ENCODE measurements around the gene DLGAP4. TPM values are rescaled to one million over a fixed set of nuclear protein-coding genes. Genes with fewer than 3 reads are reported as not detected.

DLGAP4 gene
- polyA plus RNA-seq, 1 experiment = 34.9 TPM

- H3K36me3 ChIP-seq (ENCODE audit: control insufficient read depth, insufficient read depth, low read length) = no peaks in the 10 kb centered on the region
- TF ChIP-seq CTCF (IDR thresholded peaks at IDR 0.05; ENCODE audit: insufficient read depth, low read depth, low read length) = no peak
- ChIA-PET CTCF (no interaction called here), POLR2A (no interaction called here)
- no peak overlapping the region for H3K4me3 ChIP-seq (ENCODE audit: low read depth, low read length)
- DNase-seq (ENCODE audit: low read depth) = no peak
- peaks cover 5% of the 10 kb centered on the region for H3K27me3 ChIP-seq (ENCODE audit: control insufficient read depth, insufficient read depth, low read length)
Observed at GRCh38 chr20:36340593-36340990, 34.5 kb downstream of the DLGAP4 start.

GRCh38 chr20:36341331-36342020 lies 35.3 kb downstream of the DLGAP4 start:
- TF ChIP-seq CTCF (IDR thresholded peaks at IDR 0.05; ENCODE audit: insufficient read depth, low read depth, low read length) = no peak
- Histone ChIP-seq H3K27me3 (ENCODE audit: control insufficient read depth, insufficient read depth, low read length) (peaks cover 2% of the 10 kb centered on the region), H3K4me3 (ENCODE audit: low read depth, low read length) (no peak overlapping the region), H3K36me3 (ENCODE audit: control insufficient read depth, insufficient read depth, low read length) (no peaks in the 10 kb centered on the region)
- POLR2A ChIA-PET = no interaction called here
- CTCF ChIA-PET = no interaction called here
- DNase-seq (ENCODE audit: low read depth) = no peak

- no peak for TF ChIP-seq CTCF (IDR thresholded peaks at IDR 0.05; ENCODE audit: insufficient read depth, low read depth, low read length)
- ChIA-PET POLR2A (no interaction called here), CTCF (no interaction called here)
- Histone ChIP-seq H3K4me3 (ENCODE audit: low read depth, low read length) (no peak overlapping the region), H3K36me3 (ENCODE audit: control insufficient read depth, insufficient read depth, low read length) (no peaks in the 10 kb centered on the region), H3K27me3 (ENCODE audit: control insufficient read depth, insufficient read depth, low read length) (no peaks in the 10 kb centered on the region)
- DNase-seq (ENCODE audit: low read depth) = no peak
Observed at GRCh38 chr20:36342331-36343120, 36.4 kb downstream of the DLGAP4 start.

- DNase-seq (ENCODE audit: low read depth) = no peak
- Histone ChIP-seq H3K4me3 (ENCODE audit: low read depth, low read length) (no peak overlapping the region), H3K27me3 (ENCODE audit: control insufficient read depth, insufficient read depth, low read length) (no peaks in the 10 kb centered on the region), H3K36me3 (ENCODE audit: control insufficient read depth, insufficient read depth, low read length) (no peaks in the 10 kb centered on the region)
- TF ChIP-seq CTCF (IDR thresholded peaks at IDR 0.05; ENCODE audit: insufficient read depth, low read depth, low read length) = no peak
- CTCF ChIA-PET = interaction anchor here (0.5 kb wide), 1 partner anchor 26 kb away, joined by 4 read pairs; no protein-coding TSS in a partner anchor
- POLR2A ChIA-PET = no interaction called here
Observed at GRCh38 chr20:36343641-36344040, 37.5 kb downstream of the DLGAP4 start.

GRCh38 chr20:36344517-36345132 lies 38.5 kb downstream of the DLGAP4 start:
- no peak overlapping the region for H3K4me3 ChIP-seq (ENCODE audit: low read depth, low read length)
- H3K36me3 ChIP-seq (ENCODE audit: control insufficient read depth, insufficient read depth, low read length) = no peaks in the 10 kb centered on the region
- ChIA-PET CTCF (no interaction called here), POLR2A (interaction anchor here (0.6 kb wide), 1 partner anchor 28 kb away, joined by 3 read pairs; no protein-coding TSS in a partner anchor)
- TF ChIP-seq CTCF (IDR thresholded peaks at IDR 0.05; ENCODE audit: insufficient read depth, low read depth, low read length) = no peak
- no peak for DNase-seq (ENCODE audit: low read depth)
- H3K27me3 ChIP-seq (ENCODE audit: control insufficient read depth, insufficient read depth, low read length) = no peaks in the 10 kb centered on the region
